HepG2 (cell line): ENCODE results near the gene UNC5C. TPM values are rescaled to one million over a fixed set of nuclear protein-coding genes. Genes with fewer than 3 reads are reported as not detected.

ENCODE experiments used
- ATAC-seq: fragments of 200-7000 bp; cut with Tn5 transposase; 3 replicates; pipeline ENCODE4 v1.9.1; 2020; ENCODE audit warnings: mild to moderate bottlenecking, moderate library complexity
- BruUV-seq: library from RNA; stranded (reverse); fragments of 400-500 nt; replicated peaks from 2 replicates; lab custom pipeline; 2021; lab: Mats Ljungman, UMichigan
- CTCF ChIA-PET: fragments of 300-600 bp; formaldehyde crosslinking; extraction: SDS; loops from one replicate; lab custom pipeline; 2021; ENCODE audit warnings: low total read pairs, inconsistent platforms, low intra/inter-chr PET ratio; lab: Yijun Ruan, JAX
- POLR2A ChIA-PET: fragments of 350-600 bp; sonication (Branson Sonifier 250); formaldehyde crosslinking; loops from one replicate; lab custom pipeline; 2020; ENCODE audit warnings: antibody characterized with exemption, inconsistent platforms; lab: Yijun Ruan, JAX
- DNase-seq: peaks from one replicate; pipeline ENCODE4 v3.0.0-alpha.2; 2015; ENCODE audit warnings: low spot score
- FAIRE-seq: peaks from 3 replicates; lab custom pipeline; 2011; peaks lifted over from hg19 to GRCh38; lab: Jason Lieb, UNC
- H2AFZ ChIP-seq: one replicate; pipeline ENCODE4 v1.6.1; 2011; ENCODE audit warnings: low read length, inconsistent platforms
- H3K27ac ChIP-seq: fragments of 300-600 bp; 3 replicates; pipeline ENCODE4 v1.8.0; 2011; ENCODE audit warnings: mixed run types, mild to moderate bottlenecking, mixed read lengths, low read length, inconsistent platforms; ENCODE audit not compliant: insufficient read depth; ENCODE audit errors: extremely low read length
- H3K27me3 ChIP-seq, 2 experiments: fragments of 200-600 bp in 1 of 2; 2 replicates in 1 of 2; 3 replicates in 1 of 2; pipeline versions ENCODE4 v1.6.0 to v1.8.0; 2011; ENCODE audit warnings: low read length in 2 of 2, mild to moderate bottlenecking in 2 of 2, moderate library complexity in 2 of 2, inconsistent platforms in 1 of 2; ENCODE audit not compliant: insufficient read depth in 2 of 2, control insufficient read depth in 1 of 2
- H3K36me3 ChIP-seq, 2 experiments: fragments of 200-600 bp in 1 of 2; replicated peaks in 1 of 2; 2 replicates in 1 of 2; 3 replicates in 1 of 2; pipeline versions ENCODE4 v1.5.1 to v1.8.0; 2011; ENCODE audit warnings: low read length in 2 of 2, inconsistent platforms in 1 of 2; ENCODE audit not compliant: insufficient read depth in 2 of 2, control insufficient read depth in 1 of 2
- H3K4me1 ChIP-seq: 2 replicates; pipeline ENCODE4 v1.5.1; 2012; ENCODE audit warnings: low read length, inconsistent platforms; ENCODE audit not compliant: insufficient read depth
- H3K4me2 ChIP-seq: 2 replicates; pipeline ENCODE4 v1.6.0; 2011; ENCODE audit warnings: low read depth, low read length, inconsistent platforms
- H3K4me3 ChIP-seq, 3 experiments: fragments of 200-600 bp in 1 of 3; sonication (generic), shearing (Covaris generic) in 1 of 3; replicated peaks in 1 of 3; 2 replicates each; pipeline ENCODE4 v1.5.1; 2011 to 2016; ENCODE audit warnings: low read length in 3 of 3, inconsistent platforms in 2 of 3, low read depth in 2 of 3, mild to moderate bottlenecking in 2 of 3, control low read depth in 1 of 3, mixed read lengths in 1 of 3; ENCODE audit not compliant: insufficient read depth in 1 of 3
- H3K79me2 ChIP-seq: one replicate; pipeline ENCODE4 v1.6.1; 2011; ENCODE audit warnings: low read length, inconsistent platforms; ENCODE audit not compliant: insufficient read depth
- H3K9ac ChIP-seq: 2 replicates; pipeline ENCODE4 v1.6.0; 2011; ENCODE audit warnings: mild to moderate bottlenecking, low read depth, low read length, inconsistent platforms; ENCODE audit not compliant: insufficient read depth
- H3K9me3 ChIP-seq: 2 replicates; pipeline ENCODE4 v1.5.1; 2012; ENCODE audit warnings: mild to moderate bottlenecking, low read length
- H4K20me1 ChIP-seq: 2 replicates; pipeline ENCODE4 v1.6.0; 2011; ENCODE audit warnings: inconsistent platforms, mild to moderate bottlenecking, low read length, moderate library complexity; ENCODE audit not compliant: insufficient read depth
- ADNP ChIP-seq: sonication (generic); formaldehyde crosslinking; IDR thresholded peaks from 2 replicates; pipeline ENCODE4 v1.4.0; 2020; ENCODE audit warnings: missing genetic modification reagents
- AGO2 ChIP-seq: fragments of 200-400 bp; formaldehyde crosslinking; optimal IDR thresholded peaks from 2 replicates; pipeline ENCODE3; 2017; ENCODE audit warnings: mild to moderate bottlenecking, low read depth, low read length, moderate library complexity
- CCDC6 ChIP-seq: sonication (generic); formaldehyde crosslinking; IDR thresholded peaks from 2 replicates; pipeline ENCODE4 v1.8.1; 2022; ENCODE audit warnings: mild to moderate bottlenecking, missing genetic modification reagents, moderate library complexity
- HNRNPH1 ChIP-seq: fragments of 200-400 bp; formaldehyde crosslinking; optimal IDR thresholded peaks from 2 replicates; pipeline ENCODE3; 2017; ENCODE audit warnings: mild to moderate bottlenecking, low read depth, low read length
- PATZ1 ChIP-seq: sonication (generic); formaldehyde crosslinking; IDR thresholded peaks from 2 replicates; pipeline ENCODE4 v1.4.0; 2020; ENCODE audit warnings: missing genetic modification reagents
- PRDM15 ChIP-seq: sonication (generic); formaldehyde crosslinking; IDR thresholded peaks from 2 replicates; pipeline ENCODE4 v1.4.0; 2020; ENCODE audit warnings: missing genetic modification reagents
- REPIN1 ChIP-seq: sonication (generic); formaldehyde crosslinking; IDR thresholded peaks from 2 replicates; pipeline ENCODE4 v1.8.0; 2022; ENCODE audit warnings: missing genetic modification reagents, low read depth, mild to moderate bottlenecking, borderline replicate concordance
- SYNCRIP ChIP-seq: fragments of 200-400 bp; formaldehyde crosslinking; IDR thresholded peaks from 2 replicates; pipeline ENCODE4 v1.6.1; 2018; ENCODE audit warnings: mild to moderate bottlenecking, low read depth, low read length; ENCODE audit not compliant: insufficient read depth
- ZNF121 ChIP-seq: sonication (generic); formaldehyde crosslinking; IDR thresholded peaks from 2 replicates; pipeline ENCODE4 v1.5.0; 2020; ENCODE audit warnings: mild to moderate bottlenecking, missing genetic modification reagents
- ZNF432 ChIP-seq: sonication (generic); formaldehyde crosslinking; IDR thresholded peaks from 2 replicates; pipeline ENCODE4 v1.5.0; 2020; ENCODE audit warnings: missing genetic modification reagents, mild to moderate bottlenecking, borderline replicate concordance
- ZNF441 ChIP-seq: sonication (generic); formaldehyde crosslinking; IDR thresholded peaks from 2 replicates; pipeline ENCODE4 v1.7.0; 2021; ENCODE audit warnings: missing genetic modification reagents, borderline replicate concordance
- ZNF567 ChIP-seq: sonication (generic); formaldehyde crosslinking; IDR thresholded peaks from 2 replicates; pipeline ENCODE4 v1.8.1; 2023; ENCODE audit warnings: mild to moderate bottlenecking, missing genetic modification reagents, borderline replicate concordance
- ZNF775 ChIP-seq: sonication (generic); formaldehyde crosslinking; IDR thresholded peaks from 2 replicates; pipeline ENCODE4 v1.4.0; 2020; ENCODE audit warnings: missing genetic modification reagents, mild to moderate bottlenecking, moderate library complexity, borderline replicate concordance
- WGBS: methylation state at CpG from one replicate; pipeline ENCODE4 v1.1.6; 2017; ENCODE audit warnings: low lambda C conversion rate; 5-methylcytosine and 5-hydroxymethylcytosine counted together
- in situ Hi-C: cut with HindIII; loops from 2 replicates; pipeline ENCODE4 v1.10.0; 2017; ENCODE audit warnings: low pct_unique_long_range_greater_than_20kb; ENCODE audit not compliant: extremely low pct_ligation_motif_present
- intact Hi-C: fragments of 100-400 bp; cut with micrococcal nuclease; formaldehyde crosslinking; loops from one replicate; pipeline ENCODE4 v1.10.0; 2022; ENCODE audit not compliant: unreplicated experiment
- polyA plus RNA-seq, 8 experiments: library from polyadenylated mRNA; depleted of rRNA in 3 of 8; stranded (reverse) in 7 of 8; unstranded in 1 of 8; fragments of >200 nt; fragmentation: Illumina TruSeq in 4 of 8; extraction: Trizol in 4 of 8; gene quantifications; 2 replicates each; pipeline versions ENCODE4 v1.2.1 to v1.2.3, GENCODE V29; 2011 to 2016; ENCODE audit warnings: low read depth in 4 of 8, missing spikeins in 1 of 8, mixed read lengths in 1 of 8; ENCODE audit not compliant: insufficient read depth in 1 of 8
- total RNA-seq, 5 experiments: library from RNA; depleted of rRNA; stranded (reverse); fragments of >200 nt; fragmentation: Illumina TruSeq; extraction: Trizol; gene quantifications; 2 replicates each; pipeline ENCODE4 v1.2.3, GENCODE V29; 2016; ENCODE audit warnings: low read depth in 1 of 5

Gene UNC5C
- total and polyA plus RNA-seq, 2 of the 13 experiments (the other 11 are each of a cell fraction or from before 2014, with no cell fraction given): not detected

- ChIA-PET CTCF (no interaction called here), POLR2A (no interaction called here)
- Histone ChIP-seq H3K4me1 (no peaks in the 10 kb centered on the region), H3K9me3 (no peaks in the 10 kb centered on the region), H2AFZ (no peak overlapping the region), H4K20me1 (no peaks in the 10 kb centered on the region), H3K79me2 (no peaks in the 10 kb centered on the region), H3K9ac (no peak overlapping the region), H3K36me3 (no peaks in the 10 kb centered on the region), H3K27me3 (no peaks in the 10 kb centered on the region; a peak in 1 of 5 replicates), H3K4me3 (no peak overlapping the region), H3K27ac (no peak overlapping the region), H3K4me2 (no peak overlapping the region)
- ATAC-seq (no peak), DNase-seq (no peak), FAIRE-seq (no peak)
- BruUV-seq: no TSS peak
- in situ Hi-C loops: no loop called here
- 0% methylated on average over 1 of the region's 1 CpG for WGBS
- no peak for TF ChIP-seq ZNF567
- no peak for TF ChIP-seq ZNF432 (CRISPR knock-in tag)
- no peak for TF ChIP-seq ZNF775
- TF ChIP-seq ADNP (CRISPR knock-in tag): no peak
- TF ChIP-seq AGO2: no peak
- TF ChIP-seq PATZ1 (CRISPR knock-in tag): no peak
- intact Hi-C loops: no loop called here
These were observed 248.5 kb downstream of the UNC5C start for GRCh38 chr4:95300304-95300703.

- no peaks in the 10 kb centered on the region for H3K79me2 ChIP-seq
- POLR2A ChIA-PET: no interaction called here
- DNase-seq: no peak
- no peak overlapping the region for H3K4me3 ChIP-seq
- H2AFZ ChIP-seq: no peak overlapping the region
- H3K4me1 ChIP-seq: no peaks in the 10 kb centered on the region
- H3K4me2 ChIP-seq: no peak overlapping the region
- 33% methylated on average over 2 of the region's 2 CpGs for WGBS
- in situ Hi-C loops (no loop called here), intact Hi-C loops (loop anchor here (5.0 kb wide), 1 partner anchor 221 kb away; no protein-coding TSS in a partner anchor)
- TF ChIP-seq HNRNPH1 (no peak), ZNF121 (no peak), PRDM15 (CRISPR knock-in tag) (no peak), REPIN1 (CRISPR knock-in tag) (no peak), CCDC6 (no peak), SYNCRIP (no peak), ZNF441 (CRISPR knock-in tag) (no peak)
- H3K36me3 ChIP-seq: no peaks in the 10 kb centered on the region
- no peaks in the 10 kb centered on the region for H4K20me1 ChIP-seq
- H3K27ac ChIP-seq: no peak overlapping the region
- FAIRE-seq: no peak
- ATAC-seq: no peak
- no peaks in the 10 kb centered on the region for H3K9me3 ChIP-seq
- CTCF ChIA-PET: no interaction called here
- BruUV-seq: no TSS peak
- no peaks in the 10 kb centered on the region for H3K27me3 ChIP-seq
- H3K9ac ChIP-seq: no peak overlapping the region
These were observed 252.7 kb downstream of the UNC5C start for GRCh38 chr4:95296052-95296451.
